Stimulated activated CD4-positive, alpha-beta T cell treated with anti-CD3 and anti-CD28 coated beads, TNF-alpha, amount 100 ng/mL, for 4 hours (primary cell): Measurements from ENCODE around the gene SMPX.

ENCODE experiments used
- DNase-seq, 3 experiments: peaks; one replicate each; pipeline ENCODE4 v3.0.0-alpha.2; 2020; ENCODE audit warnings: low read depth in 3 of 3

SMPX gene

DNA sequence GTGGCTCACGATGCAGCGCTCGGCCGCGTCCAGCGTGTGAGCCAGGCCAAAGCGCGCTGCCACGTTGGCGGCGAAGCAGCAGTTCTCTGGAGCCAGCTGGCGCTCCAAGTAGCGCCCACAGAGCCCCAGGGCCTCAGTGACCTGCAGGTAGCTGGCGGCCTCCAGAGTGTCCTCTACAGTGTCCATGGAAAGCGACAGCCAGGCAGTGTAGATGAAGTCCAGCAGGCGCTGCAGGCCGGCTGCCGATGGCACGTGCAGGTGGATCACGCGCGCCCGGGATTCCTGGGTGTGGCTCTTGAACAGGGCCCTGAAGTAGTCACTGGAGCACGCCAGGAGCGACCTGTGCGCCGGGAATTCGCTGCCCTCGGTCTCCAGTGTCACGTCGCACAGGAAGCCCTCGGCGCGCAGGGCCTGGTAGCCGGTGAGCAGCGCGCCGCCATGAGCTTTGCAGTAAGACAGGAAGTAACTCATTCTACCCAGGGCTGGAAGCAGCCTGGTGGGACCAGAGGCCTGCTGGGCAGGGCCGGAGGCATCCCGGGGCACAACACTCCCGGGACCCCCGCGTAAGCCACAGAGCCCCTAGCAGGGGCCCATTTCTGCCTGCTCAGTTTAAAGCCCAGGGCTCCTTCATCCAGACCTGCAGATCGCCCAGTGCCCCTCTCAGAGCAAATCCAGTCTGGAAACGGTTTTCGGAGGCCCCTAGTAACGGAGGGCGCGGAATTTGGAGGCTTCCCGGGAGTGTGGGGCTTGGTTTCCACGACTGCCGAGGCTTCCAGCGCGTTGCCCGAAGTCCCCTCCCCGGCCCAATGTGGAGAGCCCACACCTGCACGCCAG lies 100.4 kb downstream of the SMPX start:
- no peak for DNase-seq

DNA sequence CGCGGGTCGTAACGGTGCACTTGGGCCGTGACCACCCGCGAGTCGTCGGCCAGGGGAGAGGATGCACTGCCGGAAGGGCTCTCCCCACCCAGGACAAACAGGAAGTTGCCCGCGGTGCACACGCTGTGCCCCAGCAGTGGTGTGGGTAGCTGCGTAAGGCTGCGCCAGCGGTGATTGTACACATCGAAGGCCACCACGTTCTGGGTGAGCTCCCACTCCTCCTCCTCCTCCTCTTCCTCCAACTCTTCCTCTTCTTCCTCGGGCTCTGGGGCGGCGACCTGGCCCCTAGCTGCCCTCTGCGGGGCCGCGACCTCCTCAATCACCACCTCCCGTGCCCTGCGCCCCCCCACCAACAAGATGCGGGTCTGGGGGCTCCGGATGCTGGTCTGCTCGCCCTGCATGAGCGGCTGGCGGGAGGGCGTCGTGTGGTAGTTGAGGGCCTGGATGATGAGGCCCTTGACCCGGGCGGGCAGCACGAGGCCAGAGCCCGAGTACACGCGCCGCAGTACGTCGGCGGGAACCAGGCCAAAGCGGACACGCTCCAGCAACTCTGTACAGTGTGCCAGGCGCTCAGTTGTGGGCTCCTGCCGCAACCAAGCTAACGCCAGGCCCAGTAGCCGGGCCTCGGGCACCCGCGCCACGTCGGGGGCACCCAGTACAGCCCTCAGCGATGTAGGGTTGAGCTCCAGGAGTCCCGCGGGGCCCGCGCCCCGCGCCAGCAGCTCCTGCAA lies 101.2 kb downstream of the SMPX start:
- no peak for DNase-seq
